Activated CD4-positive, CD25-positive, alpha-beta regulatory T cell treated with anti-CD3 and anti-CD28 coated beads, Interleukin-2, amount 50 U/mL, for 72 hours (primary cell): ENCODE measurements around the gene FMNL3.

Experiments used
- DNase-seq: peaks from one replicate; pipeline ENCODE4 v3.0.0; 2021

The FMNL3 gene

GRCh38 chr12:49588721-49589516, 118.3 kb downstream of the FMNL3 start:
- no peak for DNase-seq

- no peak for DNase-seq
Observed at GRCh38 chr12:49588281-49588680, 118.9 kb downstream of the FMNL3 start.

DNA sequence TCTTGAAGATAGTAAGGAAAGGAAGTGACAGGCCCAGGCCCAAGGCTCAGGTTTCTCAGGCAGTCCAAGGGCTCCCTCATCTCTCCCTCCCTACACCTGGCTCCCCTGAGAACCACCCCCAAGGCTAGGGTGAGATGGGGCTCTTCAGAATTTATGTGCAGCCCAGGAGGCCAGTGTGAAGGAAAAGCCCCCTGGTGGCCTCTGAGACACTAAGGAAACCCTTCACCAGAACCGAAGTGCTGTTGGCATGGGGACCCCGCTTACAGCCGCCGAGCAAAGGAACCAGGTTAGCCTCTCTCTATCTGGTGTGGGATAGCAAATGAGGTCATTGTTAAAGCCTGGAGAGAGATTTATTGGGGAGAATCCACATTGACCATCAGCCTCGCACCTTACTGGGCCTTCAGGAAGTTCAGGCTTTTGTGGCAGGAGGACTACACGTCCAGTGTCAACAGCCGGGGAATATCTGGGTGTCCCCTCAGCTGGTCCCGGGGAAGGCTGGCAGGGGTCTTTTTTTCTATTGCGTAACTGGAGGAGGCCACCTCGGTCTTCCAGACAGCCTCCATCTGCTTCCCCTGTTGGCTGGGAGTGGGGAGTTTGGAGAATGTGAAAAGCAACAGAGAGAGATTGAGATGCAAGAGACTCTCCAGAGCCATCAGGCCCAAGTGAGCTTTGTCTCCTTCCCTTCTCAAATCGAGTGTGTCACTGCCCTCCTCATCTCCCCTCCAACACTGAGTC, 119.9 kb downstream of the FMNL3 start:
- DNase-seq = no peak
